Stimulated activated CD8-positive, alpha-beta memory T cell treated with anti-CD3 and anti-CD28 coated beads, Interleukin-15, amount 100 ng/mL, for 1 hour (primary cell): ENCODE results near the gene SEC14L2.
A peak's percentile ranks its signal among the peaks of the same experiment; 100 is the strongest.

ENCODE experiments used
- DNase-seq: peaks from one replicate; pipeline ENCODE4 v3.0.0-alpha.2; 2020; ENCODE audit warnings: low read depth

The SEC14L2 gene

GRCh38 chr22:30404307-30404706 lies 7.5 kb downstream of the SEC14L2 start:
- DNase-seq = no peak

- no peak for DNase-seq
Observed at GRCh38 chr22:30405731-30406130, 8.9 kb downstream of the SEC14L2 start.

DNA sequence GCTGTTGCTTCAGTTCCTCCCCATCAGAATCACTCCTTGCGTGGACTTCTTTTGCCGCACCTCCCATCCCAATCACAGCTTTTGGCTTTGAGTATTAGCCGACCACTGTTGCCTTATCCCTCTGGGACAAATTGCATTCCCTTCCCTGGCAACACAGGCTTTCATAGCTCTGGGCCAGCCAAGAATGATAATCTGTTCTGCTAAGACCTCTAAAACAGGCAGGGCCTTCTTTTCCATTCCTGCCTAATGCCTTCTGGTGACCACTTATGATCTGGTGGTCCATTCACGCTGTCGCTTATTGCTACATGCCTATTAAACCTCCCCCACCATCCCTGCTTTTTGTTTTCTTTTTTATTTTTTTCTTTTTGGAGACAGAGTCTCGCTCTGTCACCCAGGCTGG lies 9.6 kb downstream of the SEC14L2 start:
- DNase-seq = no peak

GRCh38 chr22:30408388-30409102 lies 11.7 kb downstream of the SEC14L2 start:
- no peak for DNase-seq

- DNase-seq = no peak
Observed at GRCh38 chr22:30411780-30412179, 15.0 kb downstream of the SEC14L2 start.

GRCh38 chr22:30413001-30413400 lies 16.2 kb downstream of the SEC14L2 start:
- no peak for DNase-seq

DNA sequence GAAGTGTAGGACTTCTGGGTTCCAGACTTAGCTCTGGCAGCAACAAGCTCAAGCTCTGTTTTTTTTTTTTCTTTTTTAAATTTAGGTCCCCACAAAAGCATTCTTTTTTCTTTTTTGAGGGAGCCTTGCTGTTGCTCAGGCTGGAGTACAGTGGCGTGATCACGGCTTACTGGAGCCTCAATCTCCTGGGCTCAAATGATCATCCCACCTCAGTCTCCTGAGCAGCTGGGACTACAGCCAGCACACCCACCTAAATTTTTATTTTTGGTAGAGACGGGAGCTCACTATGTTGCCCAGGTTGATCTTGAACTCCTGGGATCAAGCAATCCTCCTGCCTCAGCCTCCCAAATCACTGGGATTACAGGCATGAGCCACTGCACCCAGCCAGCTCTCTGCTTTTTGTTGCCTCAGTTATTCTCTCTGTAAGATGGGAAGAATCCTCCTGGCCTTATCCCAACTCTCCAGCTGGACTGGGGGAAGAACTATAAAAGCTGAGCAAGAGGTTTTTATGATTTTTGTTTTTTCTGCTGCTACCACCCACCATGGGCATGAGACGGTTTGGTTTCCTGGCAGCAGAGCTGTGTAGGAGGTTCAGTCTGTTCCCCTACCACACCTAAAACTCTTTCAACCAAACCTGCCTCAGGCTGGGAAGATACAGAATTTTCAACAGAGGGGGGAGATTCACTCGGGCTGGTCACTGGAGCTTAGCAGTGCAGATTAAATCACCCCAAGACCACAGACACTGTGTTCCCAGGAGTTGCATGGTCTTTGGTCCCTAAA lies 17.1 kb downstream of the SEC14L2 start:
- DNase-seq = no peak

DNA sequence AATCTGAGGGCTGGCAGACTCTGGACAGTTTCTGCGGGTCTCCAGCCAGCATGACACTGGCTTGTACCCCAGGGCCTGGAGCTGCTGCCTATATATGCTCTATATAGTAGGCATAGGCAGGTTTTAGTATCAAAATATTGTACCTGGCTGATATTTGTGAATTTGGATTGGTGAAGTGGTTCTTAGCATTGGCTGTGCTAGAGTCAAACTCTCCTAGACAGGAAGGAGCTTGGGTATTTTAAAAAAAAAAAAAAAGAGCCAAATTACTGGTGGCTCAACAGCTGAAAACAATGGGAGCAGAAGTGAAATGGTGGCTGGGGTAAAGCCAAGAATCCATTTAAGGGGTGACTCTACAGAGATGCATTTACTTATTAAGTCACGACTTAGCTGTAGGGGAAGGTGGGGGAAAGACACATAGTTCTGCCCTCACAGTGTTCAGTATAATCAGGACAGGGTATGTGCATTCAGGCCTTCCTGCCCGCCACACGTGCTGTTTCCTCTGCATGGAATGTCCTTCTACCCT lies 17.8 kb downstream of the SEC14L2 start:
- DNase-seq = no peak

DNA sequence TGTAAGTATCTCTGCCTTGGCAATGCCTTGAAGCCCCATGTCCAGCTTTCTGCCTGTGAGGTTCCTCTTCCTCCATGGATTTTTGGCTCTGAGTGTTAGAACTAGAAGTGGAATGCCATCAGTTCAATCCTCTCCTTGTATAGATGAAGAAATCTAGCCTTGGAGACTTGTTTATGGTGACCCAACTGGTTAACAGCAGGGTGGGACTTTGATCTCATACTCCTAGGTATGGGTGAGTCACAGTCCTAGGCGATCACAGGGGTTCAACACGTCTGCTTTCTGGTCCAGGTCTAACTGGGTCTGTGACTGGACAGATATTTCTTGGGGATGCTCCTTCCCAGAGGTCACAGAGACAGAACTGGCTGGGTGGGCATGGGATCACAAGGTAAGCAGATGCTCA lies 19.6 kb downstream of the SEC14L2 start:
- no peak for DNase-seq

DNA sequence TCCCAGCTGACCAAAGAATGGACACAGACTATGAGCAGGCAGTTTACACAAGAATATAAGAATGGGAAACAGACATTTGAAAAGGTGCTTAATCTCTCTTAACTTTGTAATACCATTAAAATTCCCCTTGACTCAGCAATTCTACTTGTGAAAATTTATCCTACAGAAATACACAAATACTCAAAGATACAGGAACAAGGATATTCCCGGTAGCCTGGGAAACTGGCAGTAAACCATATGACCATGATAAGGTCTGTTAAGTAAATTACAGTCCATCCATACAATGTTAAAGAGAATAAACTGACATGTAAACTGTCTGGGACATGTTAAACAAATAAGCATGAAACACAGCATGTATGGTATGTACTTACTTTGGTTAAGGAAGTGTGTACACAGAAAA lies 20.0 kb downstream of the SEC14L2 start:
- DNase-seq = no peak

DNA sequence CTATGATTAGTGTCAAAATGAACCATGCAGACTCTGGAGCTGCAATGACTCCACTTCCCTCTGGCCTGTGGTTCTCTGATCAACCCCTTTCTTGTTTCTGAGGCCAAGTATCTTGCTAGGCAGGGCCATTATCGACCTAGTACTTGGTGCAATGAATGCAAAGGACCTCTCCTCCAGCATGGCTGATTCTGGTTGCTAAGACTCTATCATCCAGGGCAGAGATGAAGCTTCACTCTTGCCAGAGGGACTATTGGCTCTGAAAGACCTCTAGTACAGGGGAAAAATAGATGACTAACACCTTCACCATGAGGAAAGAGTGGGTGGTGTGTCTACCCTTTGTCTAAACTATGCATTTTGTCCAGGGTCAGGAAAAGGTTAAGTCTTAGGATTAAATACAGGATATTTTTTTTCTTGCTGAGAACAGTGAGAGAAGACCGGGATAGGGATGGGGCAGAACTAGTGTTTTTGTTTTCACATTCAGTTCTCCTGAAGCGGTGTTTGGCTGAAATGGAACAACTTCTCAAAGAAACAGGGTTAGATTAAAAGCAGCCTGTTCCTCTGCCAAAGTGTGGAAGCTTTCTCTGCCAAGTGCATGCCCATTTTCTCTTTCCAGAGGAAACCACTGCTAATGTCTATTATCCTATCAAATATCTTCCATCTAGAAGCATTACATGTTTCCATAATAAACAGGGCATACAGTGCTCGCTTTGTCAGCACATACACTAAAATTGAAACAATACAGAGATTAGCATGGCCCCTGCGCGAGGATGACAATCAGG lies 23.7 kb downstream of the SEC14L2 start:
- no peak for DNase-seq

DNA sequence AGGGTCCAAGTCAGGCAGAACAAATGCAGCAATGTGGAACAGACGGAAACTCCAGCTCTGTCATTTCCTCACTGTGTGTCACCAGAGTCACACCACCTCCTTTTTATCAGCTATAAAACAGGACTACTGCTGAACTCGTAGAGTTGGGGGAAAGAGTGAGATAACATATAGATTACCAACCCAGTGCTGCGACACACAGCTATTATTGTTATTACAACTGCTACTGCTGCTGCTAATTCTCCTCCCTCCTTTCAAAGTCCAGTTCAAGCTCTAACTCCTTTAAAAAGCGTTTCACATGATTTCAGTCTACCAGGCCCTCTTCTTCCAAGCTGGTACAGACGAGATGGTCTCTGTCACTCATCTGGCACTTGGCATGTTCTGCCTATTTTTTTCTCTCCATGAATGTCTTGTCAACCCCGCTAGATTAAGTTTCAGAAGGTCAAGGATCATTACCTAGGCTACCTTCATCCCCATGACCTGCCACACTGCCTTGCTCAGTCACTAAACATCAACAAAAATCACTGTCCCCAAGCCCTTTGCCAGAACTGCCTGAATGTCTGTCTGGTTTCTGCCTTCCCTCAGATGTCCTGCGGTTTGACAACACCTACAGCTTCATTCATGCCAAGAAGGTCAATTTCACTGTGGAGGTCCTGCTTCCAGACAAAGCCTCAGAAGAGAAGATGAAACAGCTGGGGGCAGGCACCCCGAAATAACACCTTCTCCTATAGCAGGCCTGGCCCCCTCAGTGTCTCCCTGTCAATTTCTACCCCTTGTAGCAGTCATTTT lies 25.1 kb downstream of the SEC14L2 start:
- DNase-seq = no peak

DNA sequence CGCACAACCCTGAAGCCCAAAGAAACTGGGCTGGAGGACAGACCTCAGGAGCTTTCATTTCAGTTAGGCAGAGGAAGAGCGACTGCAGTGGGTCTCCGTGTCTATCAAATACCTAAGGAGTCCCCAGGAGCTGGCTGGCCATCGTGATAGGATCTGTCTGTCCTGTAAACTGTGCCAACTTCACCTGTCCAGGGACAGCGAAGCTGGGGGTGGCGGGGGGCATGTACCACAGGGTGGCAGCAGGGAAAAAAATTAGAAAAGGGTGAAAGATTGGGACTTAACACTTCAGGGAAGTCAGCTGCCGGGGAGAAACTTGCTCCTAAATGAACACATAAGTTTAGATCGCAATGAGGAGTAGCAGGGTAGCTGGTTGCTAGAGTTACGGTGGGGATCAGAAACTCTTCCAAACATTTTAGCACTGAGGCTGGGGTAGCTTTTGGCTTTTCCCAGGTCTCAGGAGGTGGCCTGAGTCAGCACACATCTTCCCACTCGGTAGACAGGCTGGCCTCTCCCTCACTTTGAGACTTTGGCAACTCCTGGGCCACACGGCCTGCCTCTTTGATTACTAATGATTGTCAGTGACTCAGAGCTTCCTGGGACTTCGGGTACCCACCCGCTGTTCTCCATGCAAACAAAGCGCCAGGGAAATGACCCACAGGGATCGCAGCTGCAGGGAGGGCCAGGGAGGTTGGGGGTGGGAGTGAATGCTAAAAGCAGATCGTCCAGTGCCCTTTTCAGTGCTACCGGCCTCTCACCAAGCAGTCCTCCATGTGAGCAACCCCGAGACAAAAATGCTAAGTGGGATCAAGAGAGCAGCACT lies 25.9 kb downstream of the SEC14L2 start:
- no peak for DNase-seq

DNA sequence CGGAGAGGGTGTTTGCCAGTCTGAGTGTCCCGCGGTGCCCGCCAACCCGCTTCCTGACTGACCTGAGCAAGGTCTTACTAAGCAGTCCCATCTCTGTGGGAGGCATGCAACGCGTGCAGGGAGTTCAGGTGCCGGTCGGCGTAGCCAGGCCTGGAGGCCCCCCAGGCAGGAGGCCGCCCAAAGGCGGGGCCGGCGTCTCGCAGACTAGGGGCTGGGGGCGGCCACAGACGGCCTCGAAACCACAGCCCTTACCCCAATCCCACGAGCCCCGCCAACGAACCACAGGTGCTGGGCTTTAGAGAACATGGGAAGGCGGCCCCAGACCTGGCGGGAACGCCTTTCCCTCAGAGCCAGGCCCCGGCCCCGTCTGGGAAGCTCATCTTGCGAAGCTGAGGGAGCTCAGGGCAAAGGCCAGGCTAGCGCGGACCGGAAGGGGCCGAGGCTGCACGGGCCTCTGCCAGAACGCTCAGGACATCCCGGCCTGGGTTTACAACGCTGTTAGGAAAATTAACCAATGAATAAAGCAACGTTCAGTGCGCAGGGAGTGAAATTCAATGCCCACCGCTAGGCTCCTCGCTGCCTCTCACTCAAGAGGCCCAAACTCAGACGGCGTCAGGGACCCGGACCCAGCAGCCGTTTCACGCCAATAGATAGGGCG lies 26.6 kb downstream of the SEC14L2 start:
- no peak for DNase-seq

DNA sequence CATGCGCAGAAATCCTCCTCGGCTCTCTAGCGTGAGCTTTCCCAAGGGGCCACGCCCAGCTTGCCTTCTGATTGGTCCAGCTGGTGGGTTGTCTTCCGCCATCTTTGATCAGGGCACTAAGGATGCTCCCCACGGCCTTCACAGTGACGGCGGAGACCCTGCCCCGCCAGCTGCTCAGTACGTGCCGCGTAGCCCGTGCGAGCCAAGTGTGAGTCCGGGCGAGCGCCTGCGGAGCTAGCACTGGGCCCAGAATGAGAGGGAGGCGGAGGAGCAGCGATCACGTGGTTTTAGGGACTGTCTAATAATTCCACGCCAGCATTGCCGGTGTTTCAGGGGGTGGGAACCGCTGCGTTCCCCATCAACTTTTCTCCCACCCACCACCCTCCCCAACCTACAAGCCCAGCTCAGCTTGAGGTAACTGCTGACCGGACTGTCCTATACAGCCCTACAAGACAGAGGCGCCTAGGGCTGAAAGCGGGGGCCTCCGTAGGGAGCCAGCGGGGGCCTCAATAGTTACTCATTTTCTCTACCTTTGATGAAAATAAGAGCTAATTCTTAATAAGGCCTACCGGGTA lies 27.2 kb downstream of the SEC14L2 start:
- DNase-seq = peak; percentile 93

- no peak for DNase-seq
Observed at GRCh38 chr22:30424534-30425326, 27.9 kb downstream of the SEC14L2 start.

- DNase-seq = no peak
Observed at GRCh38 chr22:30425327-30425615, 28.5 kb downstream of the SEC14L2 start.

DNA sequence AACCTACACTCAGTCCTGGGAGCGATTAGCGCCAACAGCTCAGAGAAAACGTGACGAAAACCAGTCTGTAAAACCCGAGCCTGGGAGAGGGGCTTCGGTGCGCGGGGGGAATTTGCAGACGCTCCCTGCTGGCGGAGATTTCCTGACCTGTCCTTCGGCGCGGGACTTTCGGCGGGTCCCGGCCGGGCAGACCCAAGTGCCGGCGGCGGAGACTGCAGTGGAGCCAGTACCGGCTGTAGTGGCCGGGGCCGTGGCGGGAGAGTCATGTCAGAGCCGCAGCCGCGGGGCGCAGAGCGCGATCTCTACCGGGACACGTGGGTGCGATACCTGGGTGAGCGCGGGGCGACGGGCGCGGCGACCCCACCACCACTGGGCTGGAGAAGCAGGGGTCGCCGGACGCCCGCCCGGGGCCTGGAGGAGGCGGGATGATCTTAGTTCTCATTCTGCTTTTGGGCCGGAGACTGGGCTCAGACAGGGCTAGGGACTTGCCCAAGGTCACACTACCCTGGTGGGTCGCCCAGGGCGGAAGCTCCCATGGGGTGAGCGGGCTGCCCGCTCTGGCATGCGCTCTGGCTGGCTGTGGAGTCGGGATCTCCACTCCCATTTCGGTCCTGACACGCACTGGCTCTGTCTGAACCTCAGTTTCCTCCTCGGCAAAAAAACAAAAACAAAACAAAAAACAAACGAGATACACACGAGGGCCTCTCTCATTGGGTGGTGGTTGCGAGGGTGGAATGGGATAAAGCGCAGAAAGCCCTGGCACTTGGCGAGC lies 29.0 kb downstream of the SEC14L2 start, which contains the start of gene MTFP1:
MTFP1 (plus strand) TSS at position 153 of the 772 bp plus-strand sequence; CDS start at position 265, 112 bp downstream.
- peak; percentile 14 for DNase-seq
